PC-3 (cell line): ENCODE results near the gene LGSN.

Source experiments
- EZH2 ChIP-seq: fragments of 300-600 bp; sonication (generic); IDR thresholded peaks from one replicate; pipeline ENCODE4 v1.6.1; 2017; ENCODE audit warnings: antibody characterized with exemption, mild to moderate bottlenecking, low read length; ENCODE audit not compliant: unreplicated experiment
- TF ChIP-seq, protein P1 (sequence below): fragments of 300-600 bp; sonication (generic); conservative IDR thresholded peaks from 2 replicates; pipeline ENCODE4 v1.5.1; 2017; ENCODE audit warnings: antibody characterized with exemption, low read depth, mild to moderate bottlenecking, low read length

DNA sequence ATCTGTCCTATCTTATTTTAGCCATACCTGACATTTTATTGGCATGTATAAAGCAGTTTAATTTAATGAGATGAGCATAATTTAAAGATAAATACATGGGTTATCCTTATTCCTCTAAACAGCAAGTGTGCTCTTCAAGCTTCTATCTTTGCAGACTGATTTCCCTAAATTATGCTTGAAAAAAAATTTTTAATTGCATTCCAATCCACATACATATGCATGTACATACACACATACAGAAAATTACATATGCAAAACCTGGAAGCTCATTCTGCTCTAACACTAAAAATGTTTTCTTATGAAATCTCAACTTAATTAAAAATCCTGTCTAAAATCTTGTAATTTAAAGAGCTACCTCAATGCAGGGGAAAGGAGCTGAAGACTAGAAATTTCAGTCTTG is 73.2 kb downstream of the LGSN start:
- TF ChIP-seq, protein P1, sequence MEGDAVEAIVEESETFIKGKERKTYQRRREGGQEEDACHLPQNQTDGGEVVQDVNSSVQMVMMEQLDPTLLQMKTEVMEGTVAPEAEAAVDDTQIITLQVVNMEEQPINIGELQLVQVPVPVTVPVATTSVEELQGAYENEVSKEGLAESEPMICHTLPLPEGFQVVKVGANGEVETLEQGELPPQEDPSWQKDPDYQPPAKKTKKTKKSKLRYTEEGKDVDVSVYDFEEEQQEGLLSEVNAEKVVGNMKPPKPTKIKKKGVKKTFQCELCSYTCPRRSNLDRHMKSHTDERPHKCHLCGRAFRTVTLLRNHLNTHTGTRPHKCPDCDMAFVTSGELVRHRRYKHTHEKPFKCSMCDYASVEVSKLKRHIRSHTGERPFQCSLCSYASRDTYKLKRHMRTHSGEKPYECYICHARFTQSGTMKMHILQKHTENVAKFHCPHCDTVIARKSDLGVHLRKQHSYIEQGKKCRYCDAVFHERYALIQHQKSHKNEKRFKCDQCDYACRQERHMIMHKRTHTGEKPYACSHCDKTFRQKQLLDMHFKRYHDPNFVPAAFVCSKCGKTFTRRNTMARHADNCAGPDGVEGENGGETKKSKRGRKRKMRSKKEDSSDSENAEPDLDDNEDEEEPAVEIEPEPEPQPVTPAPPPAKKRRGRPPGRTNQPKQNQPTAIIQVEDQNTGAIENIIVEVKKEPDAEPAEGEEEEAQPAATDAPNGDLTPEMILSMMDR: no peak
- no peak for TF ChIP-seq EZH2
